H1 (cell line): Measurements from ENCODE around the gene GNB1L.

Source experiments
- ATF3 ChIP-seq: IDR thresholded peaks from 2 replicates; pipeline ENCODE4 v1.6.1; 2011; ENCODE audit warnings: low read depth, mild to moderate bottlenecking, low read length; ENCODE audit not compliant: insufficient read depth
- CTCF ChIP-seq, 3 experiments: IDR thresholded peaks; 1 replicate in 2 of 3; 2 replicates in 1 of 3; pipeline versions ENCODE4 v1.5.1 to v1.6.1; 2011; ENCODE audit warnings: low read length in 3 of 3, mild to moderate bottlenecking in 3 of 3, inconsistent platforms in 2 of 3, low read depth in 1 of 3, moderate library complexity in 1 of 3; ENCODE audit not compliant: insufficient read depth in 1 of 3; ENCODE audit errors: control extremely low read depth in 1 of 3
- EGR1 ChIP-seq: IDR thresholded peaks from 2 replicates; pipeline ENCODE4 v1.6.1; 2011; ENCODE audit warnings: low read depth, low read length, borderline replicate concordance
- KDM5A ChIP-seq: fragments of 200-600 bp; IDR thresholded peaks from 2 replicates; pipeline ENCODE4 v1.7.1; 2012; ENCODE audit warnings: mild to moderate bottlenecking, low read length, inconsistent platforms, mixed read lengths
- POLR2A ChIP-seq, 2 experiments: IDR thresholded peaks; 1 replicate in 1 of 2; 2 replicates in 1 of 2; pipeline ENCODE4 v1.6.1; 2011; ENCODE audit warnings: low read depth in 2 of 2, low read length in 2 of 2, mild to moderate bottlenecking in 2 of 2; ENCODE audit errors: control extremely low read depth in 1 of 2
- RNF2 ChIP-seq: fragments of 200-900, 300-1000 bp; sonication (generic); IDR thresholded peaks from 2 replicates; pipeline ENCODE4 v1.7.1; 2016; ENCODE audit warnings: borderline replicate concordance, low read depth, mild to moderate bottlenecking, antibody characterized with exemption, low read length; ENCODE audit not compliant: poor library complexity, severe bottlenecking; ENCODE audit errors: missing control alignments

- TF ChIP-seq ATF3 = no peak
- no peak for TF ChIP-seq EGR1
- no peak for TF ChIP-seq CTCF (IDR thresholded peaks at IDR 0.05; ENCODE audit: control extremely low read depth in 1 of 3, insufficient read depth in 1 of 3, low read depth in 1 of 3, low read length in 3 of 3)
- no peak for TF ChIP-seq KDM5A
- no peak for TF ChIP-seq POLR2A (IDR thresholded peaks at IDR 0.05; ENCODE audit: control extremely low read depth in 1 of 2, low read depth in 2 of 2, low read length in 2 of 2)
- TF ChIP-seq RNF2 = no peak
Measured at GRCh38 chr22:19851291-19852176, 3.1 kb downstream of the GNB1L start.
